Neural progenitor cell (in vitro differentiated cells): ENCODE results near the gene SPAG9.

Experiments used
- EZH2 ChIP-seq: fragments of 200-600 bp; sonication (generic); IDR thresholded peaks from 2 replicates; pipeline ENCODE4 v1.6.1; 2017; ENCODE audit warnings: antibody characterized with exemption, mild to moderate bottlenecking, moderate library complexity
- EZH2phosphoT487 ChIP-seq: fragments of 200-600 bp; sonication (generic); IDR thresholded peaks from 2 replicates; pipeline ENCODE4 v1.6.1; 2017; ENCODE audit warnings: antibody characterized with exemption
- TF ChIP-seq, protein P1 (sequence below): fragments of 200-600 bp; sonication (generic); IDR thresholded peaks from 2 replicates; pipeline ENCODE4 v1.5.1; 2017; ENCODE audit warnings: antibody characterized with exemption, mild to moderate bottlenecking

DNA sequence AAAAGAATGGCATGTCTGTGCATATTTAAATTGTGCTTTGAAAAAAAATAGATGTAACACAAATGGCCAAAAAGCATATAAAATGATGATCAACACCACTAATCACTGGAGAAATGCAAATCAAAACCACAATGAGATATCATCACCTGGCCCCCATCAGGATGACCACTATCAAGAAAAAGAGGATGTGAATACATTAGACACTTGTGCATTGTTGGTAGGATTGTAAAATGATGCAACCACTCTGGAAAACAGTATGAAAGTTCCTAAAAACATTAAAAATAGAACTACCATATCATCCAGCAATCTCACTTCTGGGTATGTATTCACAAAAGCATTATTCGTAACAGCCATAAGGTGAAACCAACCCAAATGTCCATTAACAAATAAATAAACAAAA lies 91.5 kb downstream of the SPAG9 start:
- TF ChIP-seq, protein P1, sequence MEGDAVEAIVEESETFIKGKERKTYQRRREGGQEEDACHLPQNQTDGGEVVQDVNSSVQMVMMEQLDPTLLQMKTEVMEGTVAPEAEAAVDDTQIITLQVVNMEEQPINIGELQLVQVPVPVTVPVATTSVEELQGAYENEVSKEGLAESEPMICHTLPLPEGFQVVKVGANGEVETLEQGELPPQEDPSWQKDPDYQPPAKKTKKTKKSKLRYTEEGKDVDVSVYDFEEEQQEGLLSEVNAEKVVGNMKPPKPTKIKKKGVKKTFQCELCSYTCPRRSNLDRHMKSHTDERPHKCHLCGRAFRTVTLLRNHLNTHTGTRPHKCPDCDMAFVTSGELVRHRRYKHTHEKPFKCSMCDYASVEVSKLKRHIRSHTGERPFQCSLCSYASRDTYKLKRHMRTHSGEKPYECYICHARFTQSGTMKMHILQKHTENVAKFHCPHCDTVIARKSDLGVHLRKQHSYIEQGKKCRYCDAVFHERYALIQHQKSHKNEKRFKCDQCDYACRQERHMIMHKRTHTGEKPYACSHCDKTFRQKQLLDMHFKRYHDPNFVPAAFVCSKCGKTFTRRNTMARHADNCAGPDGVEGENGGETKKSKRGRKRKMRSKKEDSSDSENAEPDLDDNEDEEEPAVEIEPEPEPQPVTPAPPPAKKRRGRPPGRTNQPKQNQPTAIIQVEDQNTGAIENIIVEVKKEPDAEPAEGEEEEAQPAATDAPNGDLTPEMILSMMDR = no peak
- no peak for TF ChIP-seq EZH2
- no peak for TF ChIP-seq EZH2phosphoT487
